NCI-H146 treated with DMSO at 0.1 percent for 48 hours (cell line): ENCODE data around the gene SLF1.

Experiments used
- DNase-seq: peaks from one replicate; lab custom pipeline; 2025; ENCODE audit not compliant: unreplicated experiment; lab: John Stamatoyannopoulos, UW

The SLF1 gene

GRCh38 chr5:94660506-94660905 lies 42.0 kb downstream of the SLF1 start:
- DNase-seq: no peak

GRCh38 chr5:94661086-94661485 lies 42.6 kb downstream of the SLF1 start:
- DNase-seq: no peak

- no peak for DNase-seq
Observed at GRCh38 chr5:94667937-94668336, 49.5 kb downstream of the SLF1 start.

GRCh38 chr5:94670726-94671125 lies 52.3 kb downstream of the SLF1 start:
- DNase-seq: no peak

GRCh38 chr5:94672746-94673145 lies 54.3 kb downstream of the SLF1 start:
- no peak for DNase-seq

GRCh38 chr5:94674490-94675382 lies 56.3 kb downstream of the SLF1 start:
- DNase-seq: no peak

- DNase-seq: no peak
Observed at GRCh38 chr5:94675965-94676618, 57.6 kb downstream of the SLF1 start.

- no peak for DNase-seq
Observed at GRCh38 chr5:94682814-94683520, 64.5 kb downstream of the SLF1 start.

- DNase-seq: no peak
Observed at GRCh38 chr5:94689908-94690307, 71.4 kb downstream of the SLF1 start.

GRCh38 chr5:94690778-94691177 lies 72.3 kb downstream of the SLF1 start:
- no peak for DNase-seq

- DNase-seq: no peak
Observed at GRCh38 chr5:94691291-94691690, 72.8 kb downstream of the SLF1 start.

GRCh38 chr5:94691949-94692348 lies 73.5 kb downstream of the SLF1 start:
- peak; percentile 36 for DNase-seq

GRCh38 chr5:94692581-94692980 lies 74.1 kb downstream of the SLF1 start:
- peak; percentile 9 for DNase-seq

GRCh38 chr5:94693043-94693822 lies 74.8 kb downstream of the SLF1 start:
- peak; percentile 26 for DNase-seq

- no peak for DNase-seq
Observed at GRCh38 chr5:94693845-94694370, 75.4 kb downstream of the SLF1 start.

GRCh38 chr5:94694671-94695070 lies 76.2 kb downstream of the SLF1 start:
- no peak for DNase-seq

- no peak for DNase-seq
Observed at GRCh38 chr5:94698197-94698596, 79.7 kb downstream of the SLF1 start.

GRCh38 chr5:94699562-94699961 lies 81.1 kb downstream of the SLF1 start:
- DNase-seq: no peak

- no peak for DNase-seq
Observed at GRCh38 chr5:94700592-94700991, 82.1 kb downstream of the SLF1 start.

- DNase-seq: peak; percentile 47
Observed at GRCh38 chr5:94702729-94703128, 84.3 kb downstream of the SLF1 start.

GRCh38 chr5:94705427-94705826 lies 87.0 kb downstream of the SLF1 start:
- peak; percentile 19 for DNase-seq
